ENCODE measurements around the gene CTSF. TPM values are rescaled to one million over a fixed set of nuclear protein-coding genes. Genes with fewer than 3 reads are reported as not detected.

The CTSF gene
- total RNA-seq, 4 donors from 2014 or later: 5.4 to 24.3 (median 21.8) TPM

GRCh38 chr11:66550887-66551286 lies 17.5 kb downstream of the CTSF start:
- peaks cover 0 to 6% (median 2%) of the 10 kb centered on the region in 4 donors for H3K4me1 ChIP-seq
- H3K27me3 ChIP-seq: no peaks in the 10 kb centered on the region
- H3K9me3 ChIP-seq: no peaks in the 10 kb centered on the region
- no peak overlapping the region for H3K27ac ChIP-seq
- no peak overlapping the region for H3K4me3 ChIP-seq
- TF ChIP-seq, protein P1, sequence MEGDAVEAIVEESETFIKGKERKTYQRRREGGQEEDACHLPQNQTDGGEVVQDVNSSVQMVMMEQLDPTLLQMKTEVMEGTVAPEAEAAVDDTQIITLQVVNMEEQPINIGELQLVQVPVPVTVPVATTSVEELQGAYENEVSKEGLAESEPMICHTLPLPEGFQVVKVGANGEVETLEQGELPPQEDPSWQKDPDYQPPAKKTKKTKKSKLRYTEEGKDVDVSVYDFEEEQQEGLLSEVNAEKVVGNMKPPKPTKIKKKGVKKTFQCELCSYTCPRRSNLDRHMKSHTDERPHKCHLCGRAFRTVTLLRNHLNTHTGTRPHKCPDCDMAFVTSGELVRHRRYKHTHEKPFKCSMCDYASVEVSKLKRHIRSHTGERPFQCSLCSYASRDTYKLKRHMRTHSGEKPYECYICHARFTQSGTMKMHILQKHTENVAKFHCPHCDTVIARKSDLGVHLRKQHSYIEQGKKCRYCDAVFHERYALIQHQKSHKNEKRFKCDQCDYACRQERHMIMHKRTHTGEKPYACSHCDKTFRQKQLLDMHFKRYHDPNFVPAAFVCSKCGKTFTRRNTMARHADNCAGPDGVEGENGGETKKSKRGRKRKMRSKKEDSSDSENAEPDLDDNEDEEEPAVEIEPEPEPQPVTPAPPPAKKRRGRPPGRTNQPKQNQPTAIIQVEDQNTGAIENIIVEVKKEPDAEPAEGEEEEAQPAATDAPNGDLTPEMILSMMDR (IDR thresholded peaks at IDR 0.05): no peak
- TF ChIP-seq POLR2A (IDR thresholded peaks at IDR 0.05): no peak
- DNase-seq: no peak
- H3K36me3 ChIP-seq: no peaks in the 10 kb centered on the region

DNA sequence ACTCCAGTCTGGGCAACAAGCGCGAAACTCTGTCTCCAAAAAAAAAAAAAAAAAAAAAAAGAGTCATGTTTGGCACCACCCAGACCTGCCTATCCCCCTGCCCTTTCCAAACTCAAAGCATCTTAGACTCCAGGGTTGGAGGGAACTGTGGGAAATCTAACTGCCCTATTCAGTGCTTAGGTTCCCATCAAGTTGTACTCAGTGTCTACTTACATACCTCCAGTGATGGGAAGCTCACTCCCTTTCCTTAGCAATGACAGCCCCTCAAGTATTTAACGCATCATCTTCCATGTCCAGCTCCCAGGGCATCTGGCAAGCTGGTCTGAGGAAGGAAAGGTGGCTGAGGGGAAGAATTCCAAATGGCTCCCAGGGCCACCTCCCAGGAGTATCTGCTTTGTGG lies 18.7 kb downstream of the CTSF start:
- Histone ChIP-seq H3K9me3 (no peaks in the 10 kb centered on the region), H3K4me3 (no peak overlapping the region), H3K27me3 (no peaks in the 10 kb centered on the region), H3K4me1 (peaks cover 0 to 14% (median 4%) of the 10 kb centered on the region in 4 donors), H3K27ac (no peak overlapping the region), H3K36me3 (no peaks in the 10 kb centered on the region)
- no peak for DNase-seq
- TF ChIP-seq POLR2A (IDR thresholded peaks at IDR 0.05): no peak
- TF ChIP-seq, protein P1 (IDR thresholded peaks at IDR 0.05): no peak

GRCh38 chr11:66548774-66549630 lies 19.4 kb downstream of the CTSF start:
- H3K4me3 ChIP-seq: no peak overlapping the region
- H3K27ac ChIP-seq: no peak overlapping the region
- H3K4me1 ChIP-seq: peaks cover 0 to 20% (median 4%) of the 10 kb centered on the region in 4 donors
- no peak for DNase-seq
- TF ChIP-seq POLR2A (IDR thresholded peaks at IDR 0.05): no peak
- TF ChIP-seq, protein P1 (IDR thresholded peaks at IDR 0.05): no peak
- no peaks in the 10 kb centered on the region for H3K36me3 ChIP-seq
- no peaks in the 10 kb centered on the region for H3K27me3 ChIP-seq
- H3K9me3 ChIP-seq: no peaks in the 10 kb centered on the region

DNA sequence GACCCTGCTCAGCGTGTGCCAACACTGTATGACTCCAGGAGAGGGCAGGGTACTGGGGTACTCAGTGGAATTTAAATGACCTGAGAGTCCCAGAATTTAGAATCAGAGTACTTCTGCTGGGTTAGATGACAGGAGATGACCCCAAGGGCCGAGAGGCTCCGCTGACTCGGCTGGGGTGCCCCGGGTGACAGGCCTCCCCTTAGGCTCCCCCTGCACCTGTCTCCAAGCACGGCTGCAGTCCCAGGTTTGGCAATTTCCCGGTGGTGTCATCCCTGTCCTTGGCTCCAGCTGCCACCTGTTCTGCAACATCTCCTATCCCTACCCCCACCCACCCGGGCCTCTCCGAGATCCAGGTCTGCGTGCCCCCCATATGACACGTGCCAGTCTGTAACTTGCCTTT lies 20.4 kb downstream of the CTSF start:
- peaks cover 0 to 4% (median 0%) of the 10 kb centered on the region in 3 donors for H3K36me3 ChIP-seq
- TF ChIP-seq POLR2A (IDR thresholded peaks at IDR 0.05): no peak
- TF ChIP-seq, protein P1 (IDR thresholded peaks at IDR 0.05): no peak
- no peaks in the 10 kb centered on the region for H3K27me3 ChIP-seq
- H3K9me3 ChIP-seq: no peaks in the 10 kb centered on the region
- no peak for DNase-seq
- H3K27ac ChIP-seq: no peak overlapping the region
- peaks cover 0 to 27% (median 4%) of the 10 kb centered on the region in 4 donors for H3K4me1 ChIP-seq
- no peak overlapping the region for H3K4me3 ChIP-seq

DNA sequence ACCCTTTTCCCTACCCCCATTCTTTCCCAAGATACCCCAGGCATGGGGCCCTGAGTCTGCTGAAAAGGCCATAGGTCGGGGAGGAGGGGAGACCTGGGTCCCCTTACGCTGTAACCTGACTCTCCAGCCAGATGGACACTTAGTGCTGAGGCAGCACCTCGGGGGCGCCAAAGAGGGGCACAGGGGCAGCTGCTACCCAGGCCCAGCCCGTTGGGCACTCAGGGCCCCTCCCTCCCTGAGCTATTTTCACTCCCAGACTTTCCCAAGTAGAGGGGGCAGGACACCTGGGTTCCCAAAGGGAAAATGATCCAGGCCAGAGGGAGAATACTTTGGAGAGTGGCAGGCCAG lies 20.8 kb downstream of the CTSF start:
- Histone ChIP-seq H3K27me3 (no peaks in the 10 kb centered on the region), H3K9me3 (no peaks in the 10 kb centered on the region), H3K4me3 (no peak overlapping the region), H3K4me1 (peaks cover 0 to 30% (median 4%) of the 10 kb centered on the region in 4 donors), H3K27ac (no peak overlapping the region), H3K36me3 (peaks cover 0 to 8% (median 0%) of the 10 kb centered on the region in 3 donors)
- no peak for TF ChIP-seq POLR2A (IDR thresholded peaks at IDR 0.05)
- TF ChIP-seq, protein P1 (IDR thresholded peaks at IDR 0.05): no peak
- no peak for DNase-seq
